D721Med (cell line): Measurements from ENCODE around the gene SUSD1.

ENCODE experiments used
- DNase-seq: peaks from one replicate; pipeline ENCODE4 v3.0.0; 2011; ENCODE audit warnings: low spot score; ENCODE audit not compliant: insufficient read length
- FAIRE-seq: peaks from 2 replicates; lab custom pipeline; 2011; peaks lifted over from hg19 to GRCh38; lab: Jason Lieb, UNC
- TF ChIP-seq, protein P1 (sequence below): IDR thresholded peaks from 2 replicates; pipeline ENCODE4 v1.5.1; 2012; ENCODE audit warnings: mild to moderate bottlenecking, control low read depth; ENCODE audit not compliant: insufficient read depth; ENCODE audit errors: missing control alignments

SUSD1 gene

DNA sequence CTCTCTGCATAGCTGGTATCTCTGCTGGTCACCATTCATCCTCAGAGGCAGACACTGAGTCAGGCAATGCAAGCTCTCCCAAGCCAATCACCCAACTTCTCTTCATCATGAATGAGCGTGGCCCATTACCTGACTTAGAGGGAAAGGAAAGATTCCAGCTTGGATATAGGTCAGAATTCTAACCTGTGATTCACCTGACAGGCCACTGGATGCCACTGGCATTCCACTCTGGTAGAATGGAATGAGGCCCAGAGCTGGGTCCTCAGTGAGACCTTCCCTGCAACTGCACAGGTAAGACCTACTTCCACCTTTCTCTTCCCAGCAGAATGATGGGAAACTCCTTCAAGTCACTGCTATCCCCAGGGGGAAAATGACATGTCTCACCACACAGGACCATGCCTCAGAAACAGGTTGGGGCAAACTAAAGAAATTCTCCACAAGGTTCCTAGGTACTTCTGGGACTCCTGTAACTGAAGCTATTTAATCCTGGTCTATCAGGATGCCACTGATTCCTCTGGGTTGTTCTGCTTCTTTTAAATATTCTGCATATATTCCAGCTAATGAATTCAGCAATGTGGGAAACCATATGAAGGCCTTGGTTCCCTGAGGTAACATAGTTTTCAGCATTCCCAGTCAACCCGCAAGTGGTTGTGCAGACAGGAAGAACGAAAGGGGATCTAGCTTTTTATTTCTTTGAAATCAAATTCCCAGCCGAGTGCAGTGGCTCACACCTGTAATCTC is 62.0 kb downstream of the SUSD1 start:
- DNase-seq (no peak), FAIRE-seq (no peak)
- TF ChIP-seq, protein P1, sequence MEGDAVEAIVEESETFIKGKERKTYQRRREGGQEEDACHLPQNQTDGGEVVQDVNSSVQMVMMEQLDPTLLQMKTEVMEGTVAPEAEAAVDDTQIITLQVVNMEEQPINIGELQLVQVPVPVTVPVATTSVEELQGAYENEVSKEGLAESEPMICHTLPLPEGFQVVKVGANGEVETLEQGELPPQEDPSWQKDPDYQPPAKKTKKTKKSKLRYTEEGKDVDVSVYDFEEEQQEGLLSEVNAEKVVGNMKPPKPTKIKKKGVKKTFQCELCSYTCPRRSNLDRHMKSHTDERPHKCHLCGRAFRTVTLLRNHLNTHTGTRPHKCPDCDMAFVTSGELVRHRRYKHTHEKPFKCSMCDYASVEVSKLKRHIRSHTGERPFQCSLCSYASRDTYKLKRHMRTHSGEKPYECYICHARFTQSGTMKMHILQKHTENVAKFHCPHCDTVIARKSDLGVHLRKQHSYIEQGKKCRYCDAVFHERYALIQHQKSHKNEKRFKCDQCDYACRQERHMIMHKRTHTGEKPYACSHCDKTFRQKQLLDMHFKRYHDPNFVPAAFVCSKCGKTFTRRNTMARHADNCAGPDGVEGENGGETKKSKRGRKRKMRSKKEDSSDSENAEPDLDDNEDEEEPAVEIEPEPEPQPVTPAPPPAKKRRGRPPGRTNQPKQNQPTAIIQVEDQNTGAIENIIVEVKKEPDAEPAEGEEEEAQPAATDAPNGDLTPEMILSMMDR = peak; percentile 33

DNA sequence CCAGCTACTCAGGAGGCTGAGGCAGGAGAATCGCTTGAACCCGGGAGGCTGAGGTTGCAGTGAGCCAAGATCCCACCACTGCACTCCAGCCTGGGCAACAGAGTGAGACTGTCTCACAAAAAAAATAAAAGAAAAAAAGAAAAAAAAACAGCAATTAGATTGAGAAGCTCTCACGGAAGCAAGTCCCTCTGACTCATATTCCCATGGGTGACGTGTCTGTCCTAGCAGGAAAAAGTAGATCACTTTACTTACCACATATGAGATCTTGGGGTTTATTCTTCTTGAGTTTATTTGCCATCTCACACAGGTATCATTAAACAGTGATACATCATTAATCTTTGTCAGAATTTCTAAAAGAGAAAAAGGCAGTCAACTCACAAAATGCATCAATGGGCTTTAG is 62.6 kb downstream of the SUSD1 start:
- TF ChIP-seq, protein P1 = no peak
- DNase-seq = no peak
- no peak for FAIRE-seq

DNA sequence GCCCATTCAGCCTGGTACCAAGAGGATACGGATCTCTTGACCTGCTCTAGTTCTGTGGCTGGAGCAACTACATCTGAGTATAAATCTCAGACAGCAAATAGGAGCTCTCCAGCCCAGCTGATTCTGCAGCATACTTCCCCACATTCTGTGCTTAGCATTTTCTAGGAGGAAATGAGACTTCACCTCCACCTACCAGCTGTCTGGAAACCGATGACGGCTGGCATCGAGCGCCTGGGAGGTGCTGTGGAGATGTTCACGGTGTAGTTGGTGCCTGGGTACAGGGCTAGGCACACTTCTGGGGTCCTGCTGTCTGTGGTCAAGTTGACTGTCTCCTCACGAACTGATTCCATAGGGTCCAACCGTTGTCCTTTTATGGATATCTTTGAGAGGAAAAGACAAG is 63.6 kb downstream of the SUSD1 start:
- no peak for DNase-seq
- TF ChIP-seq, protein P1 = no peak

DNA sequence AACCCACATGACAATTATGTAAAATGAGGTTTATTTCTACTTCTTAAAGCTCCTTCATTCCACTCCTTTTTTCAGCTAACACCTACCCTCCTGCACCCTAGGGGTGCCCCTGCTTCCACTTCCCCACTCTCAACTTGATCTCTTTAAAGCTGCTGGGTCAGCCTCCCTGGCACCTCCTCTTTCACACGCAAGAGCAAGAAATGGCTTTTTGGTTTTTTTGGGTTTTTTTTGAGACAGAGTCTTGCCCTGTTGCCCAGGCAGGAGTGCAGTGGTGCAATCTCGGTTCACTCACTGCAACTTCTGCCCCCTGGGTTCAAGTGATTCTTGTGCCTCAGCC is 64.4 kb downstream of the SUSD1 start:
- DNase-seq (no peak), FAIRE-seq (no peak)
- TF ChIP-seq, protein P1 = no peak

More for the DNA sequence above, 63.6 kb downstream of the SUSD1 start:
- FAIRE-seq = no peak

DNA sequence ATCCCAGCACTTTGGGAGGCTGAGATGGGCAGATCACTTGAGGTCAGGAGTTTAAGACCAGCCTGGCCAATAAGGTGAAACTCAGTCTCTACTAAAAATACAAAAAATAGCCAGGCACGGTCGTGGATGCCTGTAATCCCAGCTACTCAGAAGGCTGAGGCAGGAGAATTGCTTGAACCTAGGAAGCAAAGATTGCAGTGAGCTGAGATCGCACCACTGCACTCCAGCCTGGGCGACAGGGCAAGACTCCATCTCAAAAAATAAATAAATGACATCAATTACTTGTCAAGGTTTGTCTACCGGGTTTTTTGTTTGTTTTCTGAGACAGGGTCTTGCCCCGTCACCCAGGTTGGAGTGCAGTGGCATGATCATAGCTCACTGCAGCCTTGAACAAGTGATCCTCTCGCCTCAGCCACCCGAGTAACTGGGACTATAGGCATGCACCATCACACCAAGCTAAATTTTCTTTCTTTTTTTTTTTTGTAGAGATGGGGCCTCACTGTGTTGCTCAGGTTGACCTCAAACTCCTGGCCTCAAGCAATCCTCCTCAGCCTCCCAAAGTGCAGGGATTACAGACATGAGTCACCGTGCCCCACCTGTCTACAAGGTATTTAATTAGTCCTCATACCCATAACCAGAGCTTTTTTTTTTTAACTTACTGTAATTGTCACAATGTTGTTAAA is 64.9 kb downstream of the SUSD1 start:
- no peak for FAIRE-seq
- TF ChIP-seq, protein P1 = no peak
- DNase-seq = no peak

DNA sequence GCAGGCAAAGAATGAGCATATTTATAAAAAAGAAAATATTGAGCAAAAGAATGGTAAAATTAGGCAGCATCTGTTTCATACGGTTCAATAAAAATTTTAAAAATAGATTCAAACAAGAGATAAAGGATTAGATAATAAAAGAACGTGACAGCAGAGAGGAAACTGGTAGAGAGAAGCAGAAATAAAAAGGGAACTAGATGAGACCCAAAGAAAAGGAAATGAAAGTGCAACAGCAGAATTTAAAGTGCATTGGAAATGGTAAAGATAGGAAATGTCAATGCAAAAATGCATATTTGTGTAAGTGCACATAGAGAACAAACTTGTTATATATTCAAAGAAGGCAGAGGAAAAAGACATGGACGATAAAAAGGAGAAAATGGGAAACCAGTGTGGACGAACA is 70.2 kb downstream of the SUSD1 start:
- DNase-seq (no peak), FAIRE-seq (no peak)
- TF ChIP-seq, protein P1 = no peak

DNA sequence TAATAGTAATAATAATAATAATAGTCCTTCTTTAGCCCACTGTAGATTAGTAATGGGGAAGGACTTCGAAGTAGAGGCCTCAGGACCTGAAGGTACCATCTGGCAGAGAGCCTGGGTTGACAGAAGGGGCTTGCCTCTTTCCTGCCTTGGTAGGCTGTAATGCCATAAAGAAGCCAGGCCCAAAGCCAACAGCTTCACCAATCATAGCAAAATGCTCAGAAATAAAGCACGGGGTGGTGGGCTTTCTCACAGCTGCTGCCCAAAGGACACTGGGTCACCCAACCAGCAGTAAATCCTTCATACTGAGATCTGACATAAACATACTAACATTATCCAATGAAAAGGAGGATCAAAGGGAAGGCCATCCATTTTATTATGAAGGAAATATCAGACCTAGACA is 70.7 kb downstream of the SUSD1 start:
- FAIRE-seq (no peak), DNase-seq (no peak)

More for the DNA sequence above, 70.7 kb downstream of the SUSD1 start:
- TF ChIP-seq, protein P1 = no peak
